T47D (cell line): Measurements from ENCODE around the gene VWA3B.
A peak's percentile ranks its signal among the peaks of the same experiment; 100 is the strongest.
"Not testable (repeated sequence)": the region's sequence is repeated elsewhere in the genome, so short reads cannot be mapped to it uniquely, and the experiment has no call there.

Experiments used
- DNase-seq, 2 experiments: peaks; one replicate each; pipeline versions ENCODE4 v3.0.0 to v3.0.0-alpha.2; 2011 to 2012; ENCODE audit warnings: low read depth in 1 of 2, low spot score in 1 of 2
- JUND ChIP-seq: IDR thresholded peaks from 2 replicates; pipeline ENCODE4 v1.6.1; 2012; ENCODE audit warnings: low read depth
- in situ Hi-C: cut with HindIII; loops from 2 replicates; pipeline ENCODE4 v1.10.0; 2016; ENCODE audit warnings: low sequenced_read_pairs, low pct_unique_long_range_greater_than_20kb

VWA3B gene

DNA sequence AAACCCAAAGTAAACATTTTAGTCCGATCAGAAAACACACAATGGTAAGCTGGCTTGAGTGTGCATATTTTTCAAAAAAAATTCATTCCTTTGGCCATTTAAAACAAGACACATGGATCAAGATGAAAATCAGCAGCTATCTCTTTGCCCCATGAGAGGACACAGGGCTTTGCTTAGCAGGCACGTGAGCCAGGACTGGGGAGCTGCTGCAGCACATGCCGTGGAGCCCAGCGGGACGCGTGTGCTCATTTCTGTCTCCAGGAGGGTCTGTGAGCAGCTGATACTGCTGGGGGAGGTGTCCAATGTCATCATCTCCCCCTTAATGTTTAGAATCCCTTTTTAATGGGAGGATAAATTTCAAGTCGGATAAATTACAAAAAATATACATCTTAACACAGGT is 209.5 kb downstream of the VWA3B start:
- in situ Hi-C loops, result no loop called here

GRCh38 chr2:98297817-98298682 is 211.1 kb downstream of the VWA3B start:
- DNase-seq, result no peak
- no peak for TF ChIP-seq JUND
- in situ Hi-C loops, result no loop called here

More for the DNA sequence above, 209.5 kb downstream of the VWA3B start:
- no peak for DNase-seq
- TF ChIP-seq JUND, result no peak

DNA sequence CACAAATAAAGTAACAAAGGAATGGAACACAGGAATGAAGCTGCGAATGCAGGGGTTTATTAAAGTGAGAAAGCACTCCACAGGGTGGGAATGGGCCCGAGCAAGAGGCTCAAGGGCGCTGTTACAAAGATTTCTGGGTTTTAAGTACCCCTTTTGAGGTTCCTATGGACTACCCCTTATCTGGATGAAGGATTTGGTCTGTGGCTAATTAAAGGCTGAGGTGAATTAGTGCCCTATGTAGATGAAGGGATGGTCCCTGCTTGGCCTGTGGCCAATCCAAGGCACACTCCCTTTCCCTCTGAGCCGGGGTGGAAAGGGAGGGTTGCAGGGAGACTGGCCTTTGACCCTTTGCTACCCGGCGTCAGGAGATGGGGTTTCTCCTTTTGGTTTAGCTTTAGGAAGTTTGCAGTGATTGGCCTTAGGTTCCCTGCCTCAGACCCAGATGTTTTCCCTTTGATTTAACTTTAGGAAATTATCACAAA is 211.8 kb downstream of the VWA3B start:
- no peak for TF ChIP-seq JUND
- in situ Hi-C loops, result no loop called here

DNA sequence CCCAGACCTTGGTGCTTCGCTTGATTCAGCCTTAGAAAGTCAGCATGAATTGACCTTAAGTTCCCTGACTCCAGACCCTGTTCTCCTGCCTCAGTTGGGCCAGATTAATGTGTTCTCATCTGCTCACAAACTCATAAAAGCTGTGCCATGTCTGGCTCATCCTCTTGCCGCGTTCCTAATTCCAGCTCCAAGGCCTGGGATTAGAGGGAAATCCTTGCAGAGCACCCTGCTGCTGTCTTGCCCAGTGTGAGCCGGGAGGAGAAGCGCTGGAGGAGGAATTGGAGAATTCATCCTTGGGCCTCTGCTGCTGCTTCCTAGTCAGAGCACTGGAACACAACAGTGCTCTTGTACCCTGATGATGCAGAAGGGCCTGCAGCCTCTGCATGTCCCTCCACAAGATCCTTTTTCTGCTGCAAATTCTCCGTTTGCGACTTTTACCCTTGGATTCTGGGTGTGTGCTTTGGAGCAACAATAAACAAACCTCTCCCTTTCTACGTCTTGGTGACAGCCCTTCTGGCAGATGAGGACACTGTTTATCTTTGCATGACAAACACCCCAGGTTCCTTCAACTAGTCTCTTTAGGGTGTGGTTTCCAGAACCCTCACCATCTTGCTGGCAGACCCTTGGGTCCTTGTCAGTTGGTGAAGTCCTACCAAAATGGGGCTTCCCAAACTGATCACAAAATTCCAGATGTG is 212.4 kb downstream of the VWA3B start:
- no peak for DNase-seq
- in situ Hi-C loops, result no loop called here
- TF ChIP-seq JUND, result no peak

More for the DNA sequence above, 211.8 kb downstream of the VWA3B start:
- DNase-seq, result no peak

- no peak for DNase-seq
- TF ChIP-seq JUND, result no peak
- in situ Hi-C loops, result no loop called here
Observed at GRCh38 chr2:98300141-98300874, 213.3 kb downstream of the VWA3B start.

DNA sequence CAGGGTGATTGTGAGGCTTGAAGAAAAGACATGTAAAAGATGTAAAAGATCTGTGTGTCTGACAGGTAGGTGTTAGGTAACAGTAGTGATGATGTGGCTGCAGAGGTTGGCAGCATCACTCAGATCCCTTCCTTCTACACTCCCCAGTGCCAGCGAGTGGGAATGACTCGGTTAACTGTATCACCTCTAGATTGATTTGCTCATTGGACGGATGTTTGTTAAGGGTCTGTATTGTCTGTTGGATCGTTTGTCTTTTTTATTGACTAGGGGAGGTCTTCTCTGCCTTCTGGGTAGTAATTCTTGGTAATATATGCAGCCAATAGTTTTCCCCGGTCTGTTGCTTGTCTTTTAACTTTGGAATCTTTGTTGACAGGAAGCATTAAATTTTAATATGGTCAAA is 214.5 kb downstream of the VWA3B start:
- DNase-seq, result no peak
- in situ Hi-C loops, result no loop called here
- TF ChIP-seq JUND, result no peak

DNA sequence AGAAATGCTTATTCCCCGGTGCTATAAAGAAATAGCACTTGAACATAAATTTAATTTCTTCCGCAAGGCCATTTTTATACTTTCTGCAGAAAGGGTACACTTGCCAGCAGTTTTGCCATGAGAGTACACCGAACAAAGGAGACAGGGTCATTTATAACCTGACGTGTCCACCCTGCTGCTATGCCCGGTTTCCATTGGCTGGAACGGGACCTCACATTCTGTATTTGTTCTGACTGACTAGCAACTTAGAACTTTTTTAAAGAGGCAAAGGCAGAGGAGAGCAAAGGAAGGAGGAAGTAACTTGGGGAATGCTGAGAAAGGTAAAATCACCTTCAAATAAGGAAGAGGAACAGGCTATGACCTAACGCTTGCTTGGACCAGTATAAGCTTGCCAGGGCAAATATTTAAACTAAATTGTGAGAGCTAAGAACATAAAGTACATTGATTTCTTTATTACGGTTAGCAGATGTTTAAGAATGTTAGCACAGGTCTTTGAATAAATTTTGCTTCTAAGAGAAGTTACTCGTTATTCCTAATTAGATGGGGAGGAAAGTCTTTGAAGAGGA is 220.2 kb downstream of the VWA3B start:
- in situ Hi-C loops, result not testable (repeated sequence)
- DNase-seq, result peak in 1 of 2 experiments; percentile 33

DNA sequence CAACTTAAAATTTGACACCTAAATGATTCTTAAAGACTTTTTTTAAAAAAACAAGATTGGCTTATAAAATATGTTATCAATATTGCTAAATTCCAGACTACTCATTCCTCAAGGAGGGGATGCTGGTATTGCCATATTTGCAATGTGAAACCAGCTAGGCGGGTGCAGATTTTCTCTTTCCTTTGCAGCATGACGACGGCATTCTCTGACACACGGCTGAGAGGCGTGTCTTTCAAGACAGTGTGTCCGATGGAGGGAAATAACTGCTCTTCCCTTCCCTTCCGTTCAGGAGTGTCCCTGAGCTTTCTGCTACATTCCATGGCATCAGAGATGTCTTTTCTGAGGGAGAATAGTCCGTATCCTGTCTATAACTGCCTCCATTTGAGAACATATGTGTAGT is 221.1 kb downstream of the VWA3B start:
- in situ Hi-C loops, result no loop called here
- DNase-seq, result no peak
- no peak for TF ChIP-seq JUND

DNA sequence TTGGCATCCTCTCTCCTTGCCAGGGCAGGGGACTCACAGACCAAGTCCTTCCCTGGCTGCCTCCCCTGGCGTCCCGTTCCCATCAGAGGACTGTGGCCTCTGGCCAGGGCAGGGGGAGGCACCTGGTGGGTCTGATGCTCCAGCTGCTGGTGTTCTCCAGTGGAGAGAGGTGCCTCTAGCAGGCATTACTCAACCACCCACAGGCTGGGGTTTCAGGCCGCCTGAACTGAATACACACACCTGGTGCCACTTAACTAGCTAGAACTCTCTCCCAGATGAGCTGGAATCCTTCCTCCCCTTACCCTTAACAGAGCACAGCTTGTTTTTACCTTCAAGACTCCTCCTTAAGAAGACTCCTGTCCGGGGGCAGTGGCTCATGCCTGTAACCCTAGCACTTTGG is 221.6 kb downstream of the VWA3B start:
- in situ Hi-C loops, result no loop called here
- DNase-seq, result no peak
- no peak for TF ChIP-seq JUND

- DNase-seq, result no peak
- no peak for TF ChIP-seq JUND
- in situ Hi-C loops, result no loop called here
Observed at GRCh38 chr2:98309580-98309979, 222.6 kb downstream of the VWA3B start.

- in situ Hi-C loops, result no loop called here
- DNase-seq, result no peak
- TF ChIP-seq JUND, result no peak
Observed at GRCh38 chr2:98310010-98310409, 223.0 kb downstream of the VWA3B start.

- in situ Hi-C loops, result no loop called here
- DNase-seq, result no peak
- no peak for TF ChIP-seq JUND
Observed at GRCh38 chr2:98311090-98311489, 224.1 kb downstream of the VWA3B start.
